Posterior vena cava (tissue), 2 donors: ENCODE results near the gene PDSS2. TPM values are rescaled to one million over a fixed set of nuclear protein-coding genes. Genes with fewer than 3 reads are reported as not detected.
"Not testable (repeated sequence)": the region's sequence is repeated elsewhere in the genome, so short reads cannot be mapped to it uniquely, and the experiment has no call there.

Experiments used
- DNase-seq: peaks from one replicate; pipeline ENCODE4 v3.0.0-alpha.2; 2020; ENCODE audit warnings: low spot score
- intact Hi-C, 2 donors: fragments of 100-400 bp; cut with DNase I; formaldehyde crosslinking; loops; one replicate each; pipeline versions ENCODE4 v1.14.1 to v1.14.2; 2022 to 2023
- total RNA-seq, 2 donors: library from RNA; stranded (reverse); fragmentation: NEBNext Ultra II Directional; extraction: Animal tissue kit (Norgen Biotek cat#: 25700); gene quantifications; one replicate each; pipeline ENCODE4 v1.2.1, GENCODE V29; 2021
- donor health status: DM: yes; HTN: yes; CAD: no.
- donor health status: DM: yes; HTN: yes; CAD: no.

Gene PDSS2
- total RNA-seq, 2 donors from 2014 or later = 10.1 to 11.6 TPM

DNA sequence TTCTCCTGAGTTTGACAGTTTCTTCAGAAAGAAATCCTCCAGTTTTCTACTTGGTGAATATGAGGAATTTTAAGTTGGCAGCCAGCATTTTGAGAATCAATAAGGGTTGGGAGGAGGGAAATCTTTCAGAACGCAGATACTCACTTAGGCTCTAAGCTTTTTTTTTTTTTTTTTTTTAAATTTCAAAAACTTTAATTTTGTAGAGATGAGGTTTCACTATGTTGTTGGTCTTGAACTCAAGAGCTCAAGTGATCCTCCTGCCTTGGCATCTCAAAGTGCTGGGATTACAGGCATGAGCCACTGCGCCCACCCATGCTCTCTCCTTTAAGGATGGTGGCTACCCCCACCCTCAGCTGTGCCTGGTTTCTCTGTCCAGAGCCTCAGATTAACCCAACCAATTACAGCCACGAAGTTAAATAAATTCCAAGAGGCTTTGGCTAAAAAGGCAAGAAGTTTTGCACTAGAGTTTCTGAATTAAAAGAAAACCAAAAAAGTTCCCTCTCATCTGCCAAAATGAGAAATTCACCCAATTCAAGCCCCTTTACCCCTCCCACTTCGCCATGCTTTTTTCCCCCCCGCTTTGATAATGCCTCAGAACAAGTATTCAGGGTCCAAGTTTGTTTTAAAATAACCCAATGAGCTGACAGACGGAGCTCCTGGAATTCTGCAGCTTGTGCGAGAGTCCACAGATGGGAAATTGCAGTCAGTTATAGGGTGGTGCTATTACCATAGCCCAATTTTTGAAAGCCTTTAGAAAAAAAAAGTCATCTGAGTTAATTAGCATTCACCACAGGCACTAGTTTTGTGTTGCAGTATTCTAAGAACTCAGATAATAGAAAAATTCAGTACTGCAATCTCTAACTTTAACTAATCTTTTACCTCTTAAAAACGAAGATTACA, 249.7 kb downstream of the PDSS2 start:
- intact Hi-C loops = no loop called here
- DNase-seq = no peak

DNA sequence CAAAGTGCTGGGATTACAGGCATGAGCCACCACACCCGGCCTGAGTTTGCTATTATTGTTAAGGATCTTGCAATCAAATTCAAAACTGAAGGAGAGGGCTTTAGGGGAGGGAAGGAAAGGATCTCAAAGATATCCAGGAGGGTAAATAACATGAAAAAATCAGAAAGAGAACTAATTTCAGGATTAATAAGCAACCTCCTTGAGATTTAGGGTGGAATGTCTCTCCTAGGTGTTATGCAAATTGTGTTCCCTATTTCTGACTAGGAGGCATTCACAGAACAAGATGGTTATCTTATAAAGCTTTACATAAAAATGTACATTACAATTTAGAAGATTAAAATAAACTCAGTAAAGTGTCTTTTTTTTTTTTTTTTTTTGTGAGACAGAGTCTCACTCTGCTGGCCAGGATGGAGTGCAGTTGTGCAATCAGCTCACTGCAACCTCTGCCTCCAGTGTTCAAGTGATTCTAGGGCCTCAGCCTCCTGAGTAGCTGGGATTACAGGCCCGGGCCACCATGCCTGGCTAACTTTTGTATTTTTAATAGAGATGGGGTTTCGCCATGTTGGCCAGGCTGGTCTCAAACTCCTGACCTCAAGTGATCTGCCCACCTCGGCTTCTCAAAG, 252.0 kb downstream of the PDSS2 start:
- intact Hi-C loops = no loop called here
- no peak for DNase-seq

DNA sequence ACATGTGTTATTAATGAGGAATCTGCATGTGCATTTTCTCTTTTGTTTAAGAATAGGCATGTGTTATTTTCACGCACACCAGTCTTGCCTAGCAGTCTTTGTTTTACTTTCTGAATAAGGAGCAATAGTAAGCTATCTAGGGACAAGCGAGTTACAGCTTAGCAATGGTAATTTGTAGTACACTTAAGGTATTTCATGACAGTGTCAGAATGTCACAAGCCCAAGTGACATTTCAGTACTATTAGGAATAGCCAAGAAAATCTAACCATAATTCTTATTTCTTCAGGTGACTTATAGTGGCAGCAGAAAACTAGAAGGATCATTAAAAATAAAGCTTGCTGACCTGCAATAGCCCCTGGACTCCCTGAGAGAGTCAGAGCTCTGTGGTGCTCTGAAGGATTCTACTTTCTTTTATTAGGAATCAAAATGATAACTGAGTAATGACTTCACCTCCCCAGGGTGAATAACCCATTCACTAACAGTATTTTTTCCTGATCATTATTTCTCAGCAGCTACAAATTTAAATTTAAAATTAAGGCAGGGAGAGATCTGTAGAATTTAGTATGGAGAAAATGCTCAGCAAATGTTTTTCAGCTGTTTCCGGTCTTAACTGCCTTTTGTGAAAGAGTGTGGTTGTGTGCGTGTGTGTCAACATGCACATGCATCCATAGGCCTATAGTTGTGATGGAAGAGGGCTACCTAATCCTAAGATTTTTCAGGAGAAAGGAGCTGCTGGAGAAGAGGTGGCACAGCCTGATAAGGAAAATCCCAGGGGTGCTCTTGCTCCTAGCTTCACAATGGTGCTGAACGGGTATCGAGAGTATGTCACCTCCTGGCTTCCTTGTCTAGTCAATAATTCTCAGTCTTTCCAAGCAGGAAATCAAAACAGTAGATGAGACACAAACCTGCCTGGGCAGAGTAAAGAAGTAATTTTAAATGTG, 254.0 kb downstream of the PDSS2 start:
- no peak for DNase-seq
- intact Hi-C loops = no loop called here

DNA sequence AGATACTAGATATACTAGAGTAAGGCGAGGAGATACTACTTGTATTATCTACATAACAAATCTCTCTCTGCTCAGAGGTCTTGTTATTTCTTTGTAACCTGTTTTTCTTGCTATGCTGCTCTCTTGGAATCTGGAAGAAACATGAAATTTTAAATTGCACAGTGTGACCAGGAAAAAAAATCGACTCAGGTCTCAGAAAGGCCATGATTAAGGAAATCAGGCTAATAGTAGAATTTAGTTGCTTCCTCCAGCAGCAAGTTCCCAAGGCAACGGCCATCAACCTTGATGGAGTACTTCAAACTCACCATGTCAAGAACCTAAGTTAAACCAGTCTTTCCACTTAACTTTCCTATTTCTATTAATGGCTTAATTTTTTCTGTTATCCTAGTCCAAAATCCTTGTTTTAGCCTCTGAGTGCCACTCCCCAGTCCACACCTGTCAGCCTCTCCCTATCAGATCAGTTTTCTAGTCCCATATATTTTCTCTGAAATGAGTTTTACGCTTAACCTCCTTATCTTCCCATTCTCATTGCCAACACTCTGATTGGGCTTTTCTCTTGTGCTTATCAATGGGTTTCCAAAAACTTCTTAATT, 256.4 kb downstream of the PDSS2 start:
- intact Hi-C loops = no loop called here
- DNase-seq = no peak

DNA sequence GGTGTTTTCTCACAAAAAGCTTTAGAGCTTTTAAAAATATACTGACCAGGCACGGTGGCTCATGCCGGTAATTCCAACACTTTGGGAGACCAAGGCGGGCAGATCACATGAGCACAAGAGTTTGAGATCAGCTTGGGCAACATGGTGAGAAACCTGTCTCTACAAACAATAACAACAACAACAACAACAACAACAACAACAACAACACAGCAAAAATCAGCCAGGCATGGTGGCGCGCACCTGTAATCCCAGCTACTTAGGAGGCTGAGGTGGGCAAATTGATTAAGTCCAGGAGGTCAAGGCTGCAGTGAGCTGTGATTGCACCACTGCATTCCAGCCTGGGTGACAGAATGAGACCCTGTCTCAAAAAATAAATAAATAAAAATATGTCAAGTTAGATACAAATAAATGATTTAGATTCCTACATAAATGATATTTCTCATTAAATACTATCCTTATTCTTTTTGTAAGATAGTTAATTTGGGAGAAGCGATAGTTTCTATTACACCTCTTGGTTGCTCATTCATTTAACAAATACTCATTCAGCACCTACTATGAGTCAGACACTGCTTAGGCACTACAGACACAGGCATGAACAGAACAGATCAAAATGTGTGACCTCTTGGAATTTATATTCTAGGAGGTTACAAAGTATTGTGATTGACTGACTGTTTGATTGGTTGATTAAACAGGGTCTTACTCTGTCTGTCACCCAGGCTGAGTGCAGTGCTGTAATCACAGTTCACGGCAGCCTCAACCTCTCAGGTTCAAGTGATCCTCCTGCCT, 260.5 kb downstream of the PDSS2 start:
- intact Hi-C loops = no loop called here
- no peak for DNase-seq

DNA sequence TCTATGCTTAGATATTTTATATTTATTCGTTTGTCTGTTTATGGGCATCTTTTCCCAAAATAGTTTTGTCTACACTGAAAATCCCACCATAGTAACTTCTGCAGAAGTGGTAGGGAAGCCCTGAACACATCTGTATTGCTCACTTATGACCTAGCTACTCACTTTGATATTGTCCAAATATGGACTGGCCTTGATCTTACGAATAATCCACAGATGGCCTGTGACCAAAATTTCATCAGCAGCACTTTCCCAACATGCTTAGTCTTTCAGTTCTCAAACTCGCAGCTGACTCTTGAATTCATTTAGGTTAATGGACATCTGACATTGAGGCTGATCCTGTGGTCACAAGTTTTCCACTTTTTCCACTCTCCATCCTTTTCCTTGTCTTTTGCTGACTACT, 263.2 kb downstream of the PDSS2 start:
- intact Hi-C loops = no loop called here

DNA sequence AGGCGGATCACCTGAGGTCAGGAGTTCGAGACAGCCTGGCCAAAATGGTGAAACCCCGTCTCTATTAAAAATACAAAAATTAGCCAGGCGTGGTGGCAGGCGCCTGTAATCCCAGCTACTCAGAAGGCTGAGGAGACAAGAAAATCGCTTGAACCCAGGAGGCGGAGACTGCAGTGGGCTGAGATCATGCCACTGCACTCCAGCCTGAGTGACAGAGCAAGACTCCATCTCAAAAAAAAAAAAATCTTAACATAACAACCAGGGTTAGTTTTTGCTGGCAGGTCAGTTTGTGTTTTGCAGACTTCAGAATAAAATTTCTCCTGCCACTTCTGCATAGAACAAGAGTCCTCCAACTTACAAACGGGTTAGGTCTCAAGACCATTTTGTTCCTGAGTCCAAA, 264.6 kb downstream of the PDSS2 start:
- DNase-seq, intact Hi-C loops: not testable (repeated sequence)

More for the DNA sequence above, 263.2 kb downstream of the PDSS2 start:
- DNase-seq = no peak

DNA sequence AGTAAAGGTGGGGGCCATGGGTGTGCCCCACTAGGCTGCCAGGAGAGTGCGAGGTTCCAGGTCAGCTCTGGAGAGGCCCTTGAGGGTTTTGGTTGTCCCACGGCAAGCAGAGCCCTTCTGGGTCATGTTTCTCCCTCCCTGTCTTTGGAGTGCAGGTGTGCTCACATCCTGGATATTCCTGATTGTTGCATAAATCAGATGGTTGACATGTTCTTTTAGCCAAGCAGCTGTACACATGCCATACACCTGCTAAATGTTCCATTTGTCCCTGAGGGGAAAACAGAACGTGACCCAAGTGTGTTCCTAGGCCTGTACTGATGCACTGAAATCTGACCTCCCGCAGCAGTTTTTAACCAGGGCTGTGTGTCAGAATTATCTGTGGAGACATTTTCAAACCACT, 266.5 kb downstream of the PDSS2 start:
- DNase-seq = no peak
- intact Hi-C loops = no loop called here

DNA sequence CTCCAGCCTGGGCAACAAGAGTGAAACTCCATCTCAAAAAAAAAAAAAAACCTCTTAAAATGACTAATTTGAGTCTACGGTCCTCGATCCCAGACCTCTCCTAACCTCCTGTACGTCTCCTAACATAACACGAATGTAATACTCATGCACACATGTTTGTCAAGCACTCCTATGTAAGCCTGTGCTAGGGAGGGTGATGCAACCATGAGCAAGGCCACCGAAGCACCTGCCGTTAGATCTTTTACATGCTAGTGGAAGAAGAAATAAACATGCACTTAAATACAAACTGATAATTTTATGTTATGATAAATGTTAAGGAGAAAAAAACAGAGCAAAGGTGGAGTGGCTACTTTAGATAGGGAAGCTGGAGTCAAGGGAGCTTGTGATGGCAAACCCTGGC, 271.7 kb downstream of the PDSS2 start:
- no peak for DNase-seq
- intact Hi-C loops = no loop called here

DNA sequence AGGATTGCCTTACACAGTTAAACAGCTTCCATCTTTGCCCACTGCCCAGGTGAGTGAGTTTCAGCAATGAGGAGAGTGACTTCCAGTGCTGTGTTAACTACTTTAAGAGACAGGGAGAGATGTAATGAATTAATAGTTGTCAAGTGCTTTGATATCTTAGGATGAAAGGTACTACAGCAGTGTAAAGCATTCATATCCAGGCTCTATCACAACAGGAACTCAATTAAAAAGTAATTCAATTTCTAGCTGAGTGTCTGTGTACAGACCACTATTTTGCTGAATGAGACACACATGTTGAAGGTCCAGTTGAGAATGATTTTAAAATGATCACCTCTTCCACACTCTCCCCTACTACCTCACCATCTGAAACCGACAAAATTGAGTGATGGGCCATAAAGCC, 273.3 kb downstream of the PDSS2 start:
- intact Hi-C loops = no loop called here

DNA sequence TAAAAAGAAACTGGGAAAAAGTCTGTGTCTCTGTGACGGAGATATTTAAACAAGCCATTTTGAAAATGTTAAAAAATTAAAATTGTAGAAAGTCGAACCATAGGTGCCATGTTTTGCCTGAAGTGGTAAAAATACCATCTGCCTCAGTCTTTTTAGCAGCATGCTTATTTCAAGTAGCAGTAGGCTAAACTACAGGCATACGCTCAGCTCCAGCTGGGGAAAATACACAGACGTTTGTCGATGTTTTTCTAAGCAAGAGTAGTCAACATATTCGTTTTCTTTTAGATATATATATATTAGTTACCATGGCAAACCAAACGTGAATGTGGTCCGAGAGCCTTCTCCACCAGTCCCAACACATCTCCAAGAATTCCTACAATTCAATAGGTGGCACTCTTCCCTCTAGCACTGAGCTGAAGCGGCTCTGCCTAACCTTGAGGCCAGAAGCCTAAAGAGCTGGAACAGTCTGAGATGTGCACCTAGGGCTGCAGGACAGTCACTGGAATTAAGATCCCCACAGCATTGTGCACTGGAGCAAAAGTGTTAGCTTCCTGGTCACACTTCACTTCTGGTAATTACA, 273.9 kb downstream of the PDSS2 start:
- intact Hi-C loops = no loop called here
- no peak for DNase-seq

More for the DNA sequence above, 273.3 kb downstream of the PDSS2 start:
- no peak for DNase-seq

DNA sequence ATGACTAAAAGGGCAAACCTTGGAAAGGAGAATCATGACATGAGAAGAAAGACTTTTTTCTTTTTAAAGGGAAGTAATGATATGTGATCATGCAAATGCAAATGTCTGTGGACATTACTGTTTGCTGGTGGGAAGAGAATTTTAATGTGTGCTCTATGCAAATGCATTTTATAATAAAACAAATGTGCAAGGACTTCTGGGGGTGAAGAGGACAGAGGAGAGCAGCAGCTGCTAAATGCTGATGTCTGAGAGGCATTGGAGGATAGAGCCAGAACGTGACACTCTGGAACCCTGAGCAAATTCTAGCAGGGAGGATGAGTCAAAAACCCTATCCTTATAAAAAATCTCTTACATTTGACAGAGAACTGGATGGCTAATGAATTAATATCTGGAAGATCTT, 274.9 kb downstream of the PDSS2 start:
- intact Hi-C loops = no loop called here
- no peak for DNase-seq

DNA sequence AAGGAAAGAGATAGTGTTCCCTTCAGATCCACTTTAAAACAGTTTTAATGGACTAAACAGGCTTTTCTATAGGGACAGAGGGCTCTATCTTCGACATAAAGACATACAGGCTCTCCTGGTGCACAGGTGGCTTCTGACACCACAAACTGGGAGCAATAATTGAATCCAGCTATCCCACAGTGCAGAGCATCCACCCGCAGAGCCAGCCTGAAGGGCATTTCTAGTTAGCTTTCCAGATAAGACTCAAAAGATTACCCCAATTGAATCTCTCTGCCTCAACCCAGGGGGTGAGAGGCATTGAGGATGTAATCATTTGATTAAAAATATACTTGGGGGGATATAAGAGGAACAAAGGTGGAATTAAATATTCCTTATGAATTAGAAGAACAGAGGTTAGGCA, 279.3 kb downstream of the PDSS2 start:
- no peak for DNase-seq
- intact Hi-C loops = no loop called here

DNA sequence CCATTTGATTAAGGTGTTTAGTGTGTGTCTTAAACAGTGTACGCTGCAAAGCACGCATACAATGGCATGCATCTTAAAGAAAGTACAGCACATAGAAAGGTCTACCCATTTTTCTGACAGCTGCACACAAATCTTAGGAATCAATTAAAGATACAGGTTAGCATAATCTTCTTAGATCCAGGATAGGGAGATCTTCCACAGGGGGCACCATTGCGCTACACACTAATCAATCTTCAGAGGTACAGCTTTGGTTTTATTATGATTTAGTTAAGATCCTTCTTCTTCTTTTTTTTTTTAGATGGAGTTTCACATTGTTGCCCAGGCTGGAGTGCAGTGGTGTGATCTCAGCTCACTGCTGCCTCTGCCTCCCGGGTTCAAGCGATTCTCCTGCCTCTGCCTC, 280.4 kb downstream of the PDSS2 start:
- DNase-seq = no peak
- intact Hi-C loops = no loop called here

DNA sequence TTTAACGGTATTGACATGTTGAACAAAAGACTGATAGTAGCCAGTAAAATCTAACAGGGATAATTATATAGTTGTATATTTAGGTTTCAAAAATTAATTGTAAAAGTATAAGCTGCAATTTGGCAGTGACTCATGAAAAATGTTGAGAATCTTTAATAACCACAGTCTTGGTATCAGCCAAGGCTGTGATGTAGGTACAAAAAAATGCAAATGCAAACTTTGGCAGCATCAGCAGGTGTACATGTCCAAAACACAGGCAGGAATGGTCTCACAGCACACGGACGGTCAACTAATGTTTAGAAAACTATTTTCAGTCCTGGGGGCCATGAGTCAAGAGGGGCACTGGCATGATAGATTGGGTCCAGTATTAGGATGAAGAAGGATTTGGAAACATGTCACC, 285.6 kb downstream of the PDSS2 start:
- intact Hi-C loops = no loop called here

DNA sequence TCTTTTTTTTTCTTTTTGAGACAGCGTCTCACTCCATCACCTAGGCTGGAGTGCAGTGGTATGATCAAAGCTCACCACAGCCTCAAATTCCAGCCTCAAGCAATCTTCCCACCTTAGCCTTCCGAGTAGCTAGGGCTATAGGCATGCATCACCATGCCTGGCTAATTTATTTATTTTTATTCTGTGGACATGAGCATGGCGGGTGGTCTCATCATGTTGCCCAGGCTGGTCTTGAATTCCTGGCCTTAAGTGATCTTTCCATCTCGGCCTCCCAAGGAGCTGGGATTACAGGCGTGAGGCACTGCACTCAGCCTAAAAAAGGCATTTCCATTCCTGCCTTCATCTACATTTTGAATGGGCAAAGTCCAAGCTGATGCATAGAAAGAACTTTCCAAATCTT, 287.9 kb downstream of the PDSS2 start:
- intact Hi-C loops = no loop called here

More for the DNA sequence above, 285.6 kb downstream of the PDSS2 start:
- DNase-seq = no peak

DNA sequence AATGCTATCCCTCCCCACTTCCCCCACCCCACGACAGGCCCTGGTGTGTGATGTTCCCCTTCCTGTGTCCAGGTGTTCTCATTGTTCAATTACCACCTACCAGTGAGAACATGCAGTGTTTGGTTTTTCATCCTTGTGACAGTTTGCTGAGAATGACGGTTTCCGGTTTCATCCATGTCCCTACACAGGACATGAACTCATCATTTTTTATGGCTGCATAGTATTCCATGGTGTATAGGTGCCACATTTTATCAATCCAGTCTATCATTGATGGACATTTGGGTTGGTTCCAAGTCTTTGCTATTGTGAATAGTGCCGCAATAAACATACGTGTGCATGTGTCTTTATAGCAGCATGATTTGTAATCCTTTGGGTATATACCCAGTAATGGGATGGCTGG, 295.1 kb downstream of the PDSS2 start:
- intact Hi-C loops, DNase-seq: not testable (repeated sequence)

More for the DNA sequence above, 287.9 kb downstream of the PDSS2 start:
- DNase-seq = no peak

DNA sequence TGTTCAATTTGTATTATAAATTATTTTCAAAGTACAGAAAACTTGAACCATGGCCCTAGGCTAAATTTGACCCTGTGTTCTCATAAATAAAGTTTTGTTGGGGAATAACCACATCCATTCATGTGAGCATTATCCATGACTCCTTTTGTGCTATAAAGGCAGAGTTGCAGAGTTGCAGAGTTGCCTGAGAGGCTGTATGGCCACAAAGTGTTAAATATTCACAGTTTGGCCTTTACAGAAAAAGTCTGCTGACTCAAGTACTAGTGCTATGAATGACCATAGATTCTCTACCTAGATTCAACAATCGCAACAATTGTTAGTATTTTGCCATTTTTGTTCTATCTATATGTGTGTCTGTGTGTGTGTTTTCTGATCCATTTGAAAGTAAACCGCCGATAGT, 297.8 kb downstream of the PDSS2 start:
- intact Hi-C loops = no loop called here
- DNase-seq = no peak
